ENCODE results near the gene OR2AT4. TPM values are rescaled to one million over a fixed set of nuclear protein-coding genes. Genes with fewer than 3 reads are reported as not detected.

The OR2AT4 gene
- total and polyA plus RNA-seq, 7 experiments from 2014 or later, result not detected

GRCh38 chr11:75066061-75066460 is 30.6 kb downstream of the OR2AT4 start:
- H3K9me3 Mint-ChIP-seq, result peaks cover 0 to 12% (median 2%) of the 10 kb centered on the region in 11 donors
- POLR2A ChIA-PET, result no interaction called here
- DNase-seq (no peak), ATAC-seq (no peak)
- no peaks in the 10 kb centered on the region for H3K36me3 Mint-ChIP-seq
- Histone ChIP-seq H3K9me3 (ENCODE audit: control insufficient read depth in 2 of 3, low read length in 3 of 3) (peaks cover 0 to 4% (median 0%) of the 10 kb centered on the region in 3 experiments), H3K27ac (ENCODE audit: low read depth, low read length) (no peak overlapping the region), H3K4me1 (ENCODE audit: control insufficient read depth in 2 of 2, insufficient read depth in 2 of 2, low read length in 2 of 2) (no peaks in the 10 kb centered on the region), H3K36me3 (ENCODE audit: control insufficient read depth in 2 of 3, insufficient read depth in 3 of 3, low read length in 3 of 3) (no peaks in the 10 kb centered on the region), H3K27me3 (ENCODE audit: control insufficient read depth in 2 of 2, insufficient read depth in 2 of 2, low read length in 2 of 2) (peaks cover 0 to 3% of the 10 kb centered on the region in 2 donors), H3K4me3 (ENCODE audit: low read length) (no peak overlapping the region)
- H3K4me3 Mint-ChIP-seq, result no peak overlapping the region
- CTCF ChIA-PET, result no interaction called here
- intact Hi-C loops (cut with micrococcal nuclease), result no loop called here
- H3K27ac Mint-ChIP-seq, result no peak overlapping the region
- peaks cover 29 to 55% (median 42%) of the 10 kb centered on the region in 5 donors for H3K27me3 Mint-ChIP-seq
- no peaks in the 10 kb centered on the region for H3K4me1 Mint-ChIP-seq

GRCh38 chr11:75063741-75064314 is 32.8 kb downstream of the OR2AT4 start:
- ChIA-PET POLR2A (no interaction called here), CTCF (no interaction called here)
- Mint-ChIP-seq H3K27me3 (peaks cover 19 to 54% (median 38%) of the 10 kb centered on the region in 5 donors), H3K27ac (no peak overlapping the region), H3K4me3 (no peak overlapping the region), H3K36me3 (peaks cover 0 to 2% (median 0%) of the 10 kb centered on the region in 5 donors), H3K9me3 (peaks cover 0 to 12% (median 3%) of the 10 kb centered on the region in 11 donors), H3K4me1 (no peaks in the 10 kb centered on the region)
- ATAC-seq (no peak), DNase-seq (no peak)
- no peak overlapping the region for H3K4me3 ChIP-seq (ENCODE audit: low read length)
- intact Hi-C loops (cut with micrococcal nuclease), result no loop called here
- peaks cover 0 to 3% of the 10 kb centered on the region in 2 donors for H3K27me3 ChIP-seq (ENCODE audit: control insufficient read depth in 2 of 2, insufficient read depth in 2 of 2, low read length in 2 of 2)
- no peaks in the 10 kb centered on the region for H3K4me1 ChIP-seq (ENCODE audit: control insufficient read depth in 2 of 2, insufficient read depth in 2 of 2, low read length in 2 of 2)
- no peaks in the 10 kb centered on the region for H3K36me3 ChIP-seq (ENCODE audit: control insufficient read depth in 2 of 3, insufficient read depth in 3 of 3, low read length in 3 of 3)
- H3K27ac ChIP-seq (ENCODE audit: low read depth, low read length), result no peak overlapping the region
- peaks cover 0 to 4% (median 0%) of the 10 kb centered on the region in 3 experiments for H3K9me3 ChIP-seq (ENCODE audit: control insufficient read depth in 2 of 3, low read length in 3 of 3)

- Mint-ChIP-seq H3K9me3 (peaks cover 0 to 4% (median 1%) of the 10 kb centered on the region in 11 donors), H3K36me3 (peaks cover 0 to 2% (median 0%) of the 10 kb centered on the region in 5 donors), H3K27me3 (peaks cover 8 to 26% (median 20%) of the 10 kb centered on the region in 5 donors), H3K4me3 (no peak overlapping the region), H3K4me1 (no peaks in the 10 kb centered on the region), H3K27ac (no peak overlapping the region)
- no peak for ATAC-seq
- no peaks in the 10 kb centered on the region for H3K27me3 ChIP-seq (ENCODE audit: control insufficient read depth in 2 of 2, insufficient read depth in 2 of 2, low read length in 2 of 2)
- ChIA-PET CTCF (no interaction called here), POLR2A (interaction anchor here (0.8 kb wide), 1 partner anchor 49 kb away, joined by 3 read pairs; no protein-coding TSS in a partner anchor)
- no peaks in the 10 kb centered on the region for H3K9me3 ChIP-seq (ENCODE audit: control insufficient read depth in 2 of 3, low read length in 3 of 3)
- no peak for DNase-seq
- H3K27ac ChIP-seq (ENCODE audit: low read depth, low read length), result no peak overlapping the region
- intact Hi-C loops (cut with micrococcal nuclease), result no loop called here
- H3K36me3 ChIP-seq (ENCODE audit: control insufficient read depth in 2 of 3, insufficient read depth in 3 of 3, low read length in 3 of 3), result no peaks in the 10 kb centered on the region
- no peaks in the 10 kb centered on the region for H3K4me1 ChIP-seq (ENCODE audit: control insufficient read depth in 2 of 2, insufficient read depth in 2 of 2, low read length in 2 of 2)
- no peak overlapping the region for H3K4me3 ChIP-seq (ENCODE audit: low read length)
Observed at GRCh38 chr11:75059299-75059698, 37.4 kb downstream of the OR2AT4 start.

- ATAC-seq, result no peak
- Mint-ChIP-seq H3K36me3 (peaks cover 2 to 12% (median 5%) of the 10 kb centered on the region in 5 donors), H3K4me1 (no peaks in the 10 kb centered on the region), H3K9me3 (peaks cover 0 to 26% (median 13%) of the 10 kb centered on the region in 11 donors), H3K27ac (no peak overlapping the region), H3K27me3 (peaks cover 12 to 27% (median 21%) of the 10 kb centered on the region in 5 donors), H3K4me3 (no peak overlapping the region)
- Histone ChIP-seq H3K4me1 (ENCODE audit: control insufficient read depth in 2 of 2, insufficient read depth in 2 of 2, low read length in 2 of 2) (no peaks in the 10 kb centered on the region), H3K4me3 (ENCODE audit: low read length) (no peak overlapping the region), H3K9me3 (ENCODE audit: control insufficient read depth in 2 of 3, low read length in 3 of 3) (peaks cover 0 to 4% (median 0%) of the 10 kb centered on the region in 3 experiments), H3K36me3 (ENCODE audit: control insufficient read depth in 2 of 3, insufficient read depth in 3 of 3, low read length in 3 of 3) (no peaks in the 10 kb centered on the region), H3K27ac (ENCODE audit: low read depth, low read length) (no peak overlapping the region), H3K27me3 (ENCODE audit: control insufficient read depth in 2 of 2, insufficient read depth in 2 of 2, low read length in 2 of 2) (no peaks in the 10 kb centered on the region)
- ChIA-PET POLR2A (no interaction called here), CTCF (interaction anchor here (0.6 kb wide), 1 partner anchor 621 kb away, joined by 3 read pairs; no protein-coding TSS in a partner anchor)
- DNase-seq, result no peak
- intact Hi-C loops (cut with micrococcal nuclease), result no loop called here
Observed at GRCh38 chr11:75056814-75057213, 39.9 kb downstream of the OR2AT4 start.

DNA sequence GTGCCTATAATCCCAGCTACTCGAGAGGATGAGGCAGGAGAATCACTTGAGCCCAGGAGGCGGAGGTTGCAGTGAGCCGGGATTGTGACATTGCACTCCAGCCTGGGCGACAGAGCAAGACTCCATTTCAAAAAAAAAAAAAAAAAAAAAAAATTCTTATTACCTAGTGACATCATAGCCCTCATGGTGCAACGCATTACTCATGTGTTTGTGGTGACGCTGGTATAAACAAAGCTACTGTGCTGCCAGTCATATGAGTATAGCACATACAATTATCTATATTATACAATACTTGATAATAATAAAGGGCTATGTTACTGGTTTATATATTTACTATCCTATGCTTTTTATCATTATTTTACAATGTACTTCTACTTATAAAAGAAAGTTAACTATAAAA is 41.2 kb downstream of the OR2AT4 start:
- peaks cover 12 to 27% (median 21%) of the 10 kb centered on the region in 5 donors for H3K27me3 Mint-ChIP-seq
- no peak overlapping the region for H3K4me3 ChIP-seq (ENCODE audit: low read length)
- peaks cover 0 to under 1% (median 0%) of the 10 kb centered on the region in 7 donors for H3K4me1 Mint-ChIP-seq
- no peak overlapping the region for H3K27ac Mint-ChIP-seq
- H3K9me3 Mint-ChIP-seq, result peaks cover 0 to 26% (median 13%) of the 10 kb centered on the region in 11 donors
- ChIA-PET POLR2A (no interaction called here), CTCF (interaction anchor here (0.6 to 0.7 kb wide), 2 partner anchors 129 to 184 kb away, joined by 3 to 4 read pairs; no protein-coding TSS in a partner anchor)
- ATAC-seq (no peak), DNase-seq (no peak)
- intact Hi-C loops (cut with micrococcal nuclease), result no loop called here
- no peaks in the 10 kb centered on the region for H3K27me3 ChIP-seq (ENCODE audit: control insufficient read depth in 2 of 2, insufficient read depth in 2 of 2, low read length in 2 of 2)
- H3K27ac ChIP-seq (ENCODE audit: low read depth, low read length), result no peak overlapping the region
- peaks cover 2 to 12% (median 5%) of the 10 kb centered on the region in 5 donors for H3K36me3 Mint-ChIP-seq
- H3K4me1 ChIP-seq (ENCODE audit: control insufficient read depth in 2 of 2, insufficient read depth in 2 of 2, low read length in 2 of 2), result no peaks in the 10 kb centered on the region
- H3K4me3 Mint-ChIP-seq, result no peak overlapping the region
- H3K36me3 ChIP-seq (ENCODE audit: control insufficient read depth in 2 of 3, insufficient read depth in 3 of 3, low read length in 3 of 3), result no peaks in the 10 kb centered on the region
- peaks cover 0 to 4% (median 0%) of the 10 kb centered on the region in 3 experiments for H3K9me3 ChIP-seq (ENCODE audit: control insufficient read depth in 2 of 3, low read length in 3 of 3)

GRCh38 chr11:75052457-75052856 is 44.2 kb downstream of the OR2AT4 start:
- ChIA-PET CTCF (no interaction called here), POLR2A (no interaction called here)
- H3K27me3 ChIP-seq (ENCODE audit: control insufficient read depth in 2 of 2, insufficient read depth in 2 of 2, low read length in 2 of 2), result no peaks in the 10 kb centered on the region
- Mint-ChIP-seq H3K9me3 (peaks cover 0 to 23% (median 13%) of the 10 kb centered on the region in 11 donors), H3K4me1 (peaks cover 0 to 1% (median 0%) of the 10 kb centered on the region in 7 donors), H3K36me3 (peaks cover 0 to 12% (median 5%) of the 10 kb centered on the region in 5 donors), H3K27ac (no peak overlapping the region), H3K4me3 (no peak overlapping the region), H3K27me3 (peaks cover 4 to 17% (median 9%) of the 10 kb centered on the region in 5 donors)
- H3K36me3 ChIP-seq (ENCODE audit: control insufficient read depth in 2 of 3, insufficient read depth in 3 of 3, low read length in 3 of 3), result no peaks in the 10 kb centered on the region
- no peak overlapping the region for H3K4me3 ChIP-seq (ENCODE audit: low read length)
- intact Hi-C loops (cut with micrococcal nuclease), result no loop called here
- DNase-seq, result no peak
- no peak for ATAC-seq
- H3K4me1 ChIP-seq (ENCODE audit: control insufficient read depth in 2 of 2, insufficient read depth in 2 of 2, low read length in 2 of 2), result no peaks in the 10 kb centered on the region
- peaks cover 0 to 4% (median 0%) of the 10 kb centered on the region in 3 experiments for H3K9me3 ChIP-seq (ENCODE audit: control insufficient read depth in 2 of 3, low read length in 3 of 3)
- H3K27ac ChIP-seq (ENCODE audit: low read depth, low read length), result no peak overlapping the region

DNA sequence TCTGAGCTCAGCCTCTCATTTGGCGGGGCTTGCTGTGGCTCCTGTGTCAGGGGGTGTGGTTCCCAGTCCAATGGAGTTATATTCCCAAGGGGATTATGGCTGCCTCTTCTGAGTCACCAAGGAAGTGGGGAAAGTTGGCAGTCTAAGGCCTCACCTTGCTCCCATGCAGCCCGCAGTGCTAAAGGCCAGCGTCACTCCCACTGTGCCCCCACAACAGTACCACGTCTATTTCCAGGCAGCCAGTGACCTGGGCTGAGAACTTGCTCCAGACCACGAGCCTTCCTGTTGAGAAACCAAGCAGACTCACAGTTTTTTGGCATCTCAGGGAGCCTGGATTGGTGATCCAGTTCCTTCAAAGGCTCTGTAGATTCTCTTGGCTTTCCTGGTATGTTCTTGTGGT is 45.6 kb downstream of the OR2AT4 start:
- Histone ChIP-seq H3K27me3 (ENCODE audit: control insufficient read depth in 2 of 2, insufficient read depth in 2 of 2, low read length in 2 of 2) (no peaks in the 10 kb centered on the region), H3K27ac (ENCODE audit: low read depth, low read length) (no peak overlapping the region), H3K4me1 (ENCODE audit: control insufficient read depth in 2 of 2, insufficient read depth in 2 of 2, low read length in 2 of 2) (no peaks in the 10 kb centered on the region), H3K4me3 (ENCODE audit: low read length) (no peak overlapping the region), H3K36me3 (ENCODE audit: control insufficient read depth in 2 of 3, insufficient read depth in 3 of 3, low read length in 3 of 3) (no peaks in the 10 kb centered on the region), H3K9me3 (ENCODE audit: control insufficient read depth in 2 of 3, low read length in 3 of 3) (peaks cover 0 to 4% (median 0%) of the 10 kb centered on the region in 3 experiments)
- no peak for ATAC-seq
- intact Hi-C loops (cut with micrococcal nuclease), result no loop called here
- Mint-ChIP-seq H3K27ac (no peak overlapping the region), H3K27me3 (peaks cover 4 to 17% (median 7%) of the 10 kb centered on the region in 5 donors), H3K4me1 (peaks cover 0 to 1% (median 0%) of the 10 kb centered on the region in 7 donors), H3K36me3 (peaks cover 0 to 12% (median 5%) of the 10 kb centered on the region in 5 donors), H3K9me3 (peaks cover 0 to 23% (median 13%) of the 10 kb centered on the region in 11 donors), H3K4me3 (no peak overlapping the region)
- DNase-seq, result no peak
- ChIA-PET POLR2A (no interaction called here), CTCF (no interaction called here)

Measured in naive thymus-derived CD4-positive, alpha-beta T cell (primary cell).